Measurements from ENCODE around the gene MYH9. TPM values are rescaled to one million over a fixed set of nuclear protein-coding genes. Genes with fewer than 3 reads are reported as not detected.

The MYH9 gene
- total and polyA plus RNA-seq, 2 experiments from 2014 or later, result 58.4 to 233 TPM

DNA sequence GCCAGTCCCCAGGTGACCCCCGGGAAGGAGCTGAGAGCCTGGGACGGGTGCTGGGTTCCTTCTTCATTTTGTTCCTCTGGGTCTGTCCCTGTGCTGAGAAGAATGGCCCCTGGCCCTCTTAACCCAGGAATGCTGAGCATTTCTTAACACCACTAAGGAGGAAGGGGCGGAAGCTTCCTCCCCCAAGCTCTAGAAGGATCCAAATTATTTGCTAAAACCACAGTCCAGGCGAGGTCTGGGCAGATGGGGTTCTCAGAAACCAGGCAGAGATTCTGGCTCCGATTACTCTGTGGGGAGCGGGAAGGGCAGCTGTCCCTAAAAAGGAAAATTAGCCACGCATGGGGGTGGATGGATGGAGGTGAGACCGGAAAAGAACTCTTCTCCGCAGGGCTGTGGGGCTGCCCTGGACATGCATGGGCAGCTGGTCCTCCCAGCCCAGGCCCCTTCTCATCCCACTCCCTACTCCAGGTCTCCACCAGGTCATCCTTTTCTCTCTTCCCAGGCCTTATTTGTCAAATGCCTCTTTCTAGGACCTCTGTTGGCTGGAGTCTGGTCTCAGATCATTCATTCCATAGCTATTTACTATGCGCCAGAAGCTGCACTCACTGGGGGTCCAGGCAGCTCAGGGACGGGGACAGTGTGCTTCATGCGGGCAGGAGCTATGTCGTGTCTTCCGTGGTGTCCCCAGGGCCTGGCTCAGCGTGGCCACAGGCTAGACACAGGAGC lies 45.0 kb upstream of the MYH9 start (continued):
- TF ChIP-seq, protein P1, sequence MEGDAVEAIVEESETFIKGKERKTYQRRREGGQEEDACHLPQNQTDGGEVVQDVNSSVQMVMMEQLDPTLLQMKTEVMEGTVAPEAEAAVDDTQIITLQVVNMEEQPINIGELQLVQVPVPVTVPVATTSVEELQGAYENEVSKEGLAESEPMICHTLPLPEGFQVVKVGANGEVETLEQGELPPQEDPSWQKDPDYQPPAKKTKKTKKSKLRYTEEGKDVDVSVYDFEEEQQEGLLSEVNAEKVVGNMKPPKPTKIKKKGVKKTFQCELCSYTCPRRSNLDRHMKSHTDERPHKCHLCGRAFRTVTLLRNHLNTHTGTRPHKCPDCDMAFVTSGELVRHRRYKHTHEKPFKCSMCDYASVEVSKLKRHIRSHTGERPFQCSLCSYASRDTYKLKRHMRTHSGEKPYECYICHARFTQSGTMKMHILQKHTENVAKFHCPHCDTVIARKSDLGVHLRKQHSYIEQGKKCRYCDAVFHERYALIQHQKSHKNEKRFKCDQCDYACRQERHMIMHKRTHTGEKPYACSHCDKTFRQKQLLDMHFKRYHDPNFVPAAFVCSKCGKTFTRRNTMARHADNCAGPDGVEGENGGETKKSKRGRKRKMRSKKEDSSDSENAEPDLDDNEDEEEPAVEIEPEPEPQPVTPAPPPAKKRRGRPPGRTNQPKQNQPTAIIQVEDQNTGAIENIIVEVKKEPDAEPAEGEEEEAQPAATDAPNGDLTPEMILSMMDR (conservative IDR thresholded peaks at IDR 0.05; ENCODE audit: low read depth in 2 of 2), result no peak
- TF ChIP-seq POLR2AphosphoS5 (IDR thresholded peaks at IDR 0.05; ENCODE audit: low read depth), result no peak
- no peak for TF ChIP-seq ZNF331 (CRISPR knock-in tag; IDR thresholded peaks at IDR 0.05; ENCODE audit: low read depth)
- TF ChIP-seq JUNB (IDR thresholded peaks at IDR 0.05; ENCODE audit: unreplicated experiment), result no peak
- TF ChIP-seq, protein P2, sequence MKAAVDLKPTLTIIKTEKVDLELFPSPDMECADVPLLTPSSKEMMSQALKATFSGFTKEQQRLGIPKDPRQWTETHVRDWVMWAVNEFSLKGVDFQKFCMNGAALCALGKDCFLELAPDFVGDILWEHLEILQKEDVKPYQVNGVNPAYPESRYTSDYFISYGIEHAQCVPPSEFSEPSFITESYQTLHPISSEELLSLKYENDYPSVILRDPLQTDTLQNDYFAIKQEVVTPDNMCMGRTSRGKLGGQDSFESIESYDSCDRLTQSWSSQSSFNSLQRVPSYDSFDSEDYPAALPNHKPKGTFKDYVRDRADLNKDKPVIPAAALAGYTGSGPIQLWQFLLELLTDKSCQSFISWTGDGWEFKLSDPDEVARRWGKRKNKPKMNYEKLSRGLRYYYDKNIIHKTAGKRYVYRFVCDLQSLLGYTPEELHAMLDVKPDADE (IDR thresholded peaks at IDR 0.05), result no peak
- TF ChIP-seq, protein P3, sequence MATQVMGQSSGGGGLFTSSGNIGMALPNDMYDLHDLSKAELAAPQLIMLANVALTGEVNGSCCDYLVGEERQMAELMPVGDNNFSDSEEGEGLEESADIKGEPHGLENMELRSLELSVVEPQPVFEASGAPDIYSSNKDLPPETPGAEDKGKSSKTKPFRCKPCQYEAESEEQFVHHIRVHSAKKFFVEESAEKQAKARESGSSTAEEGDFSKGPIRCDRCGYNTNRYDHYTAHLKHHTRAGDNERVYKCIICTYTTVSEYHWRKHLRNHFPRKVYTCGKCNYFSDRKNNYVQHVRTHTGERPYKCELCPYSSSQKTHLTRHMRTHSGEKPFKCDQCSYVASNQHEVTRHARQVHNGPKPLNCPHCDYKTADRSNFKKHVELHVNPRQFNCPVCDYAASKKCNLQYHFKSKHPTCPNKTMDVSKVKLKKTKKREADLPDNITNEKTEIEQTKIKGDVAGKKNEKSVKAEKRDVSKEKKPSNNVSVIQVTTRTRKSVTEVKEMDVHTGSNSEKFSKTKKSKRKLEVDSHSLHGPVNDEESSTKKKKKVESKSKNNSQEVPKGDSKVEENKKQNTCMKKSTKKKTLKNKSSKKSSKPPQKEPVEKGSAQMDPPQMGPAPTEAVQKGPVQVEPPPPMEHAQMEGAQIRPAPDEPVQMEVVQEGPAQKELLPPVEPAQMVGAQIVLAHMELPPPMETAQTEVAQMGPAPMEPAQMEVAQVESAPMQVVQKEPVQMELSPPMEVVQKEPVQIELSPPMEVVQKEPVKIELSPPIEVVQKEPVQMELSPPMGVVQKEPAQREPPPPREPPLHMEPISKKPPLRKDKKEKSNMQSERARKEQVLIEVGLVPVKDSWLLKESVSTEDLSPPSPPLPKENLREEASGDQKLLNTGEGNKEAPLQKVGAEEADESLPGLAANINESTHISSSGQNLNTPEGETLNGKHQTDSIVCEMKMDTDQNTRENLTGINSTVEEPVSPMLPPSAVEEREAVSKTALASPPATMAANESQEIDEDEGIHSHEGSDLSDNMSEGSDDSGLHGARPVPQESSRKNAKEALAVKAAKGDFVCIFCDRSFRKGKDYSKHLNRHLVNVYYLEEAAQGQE (IDR thresholded peaks at IDR 0.05; ENCODE audit: unreplicated experiment), result no peak

DNA sequence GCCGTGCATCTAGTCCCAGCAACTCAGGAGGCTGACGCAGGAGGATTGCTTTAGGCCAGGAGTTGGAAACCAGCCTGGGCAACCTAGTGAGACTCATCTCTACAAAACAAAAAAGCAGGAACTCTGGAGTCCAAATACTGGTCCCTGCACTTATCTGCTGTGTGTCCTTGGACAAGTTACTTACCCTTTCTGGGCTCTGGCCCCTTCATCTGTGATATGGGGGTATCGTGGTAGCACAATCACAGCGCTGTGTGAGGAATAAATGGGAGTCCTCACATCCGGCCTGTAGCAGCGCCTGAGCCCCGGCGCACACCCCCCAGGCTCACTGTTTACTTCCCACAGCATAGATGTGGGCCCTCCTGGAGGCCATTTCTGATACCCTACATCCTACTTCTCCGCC lies 44.2 kb upstream of the MYH9 start:
- H3K4me2 ChIP-seq, result peak overlapping the region; percentile 57
- ATAC-seq (no peak), DNase-seq (ENCODE audit: low spot score) (no peak)
- 0 out of 2 replicates have a peak, but pooled peaks cover 8% of the 10 kb centered on the region for H3F3A ChIP-seq (replicated peaks; ENCODE audit: low read depth)
- no peaks in the 10 kb centered on the region for H3K36me3 ChIP-seq (ENCODE audit: insufficient read depth)
- peak overlapping the region; percentile 96 for H2AFZ ChIP-seq
- H3K27ac ChIP-seq (ENCODE audit: low read depth), result peak overlapping the region; percentile 72; the same call in 1 of the 2 replicates
- H3K27me3 Mint-ChIP-seq (ENCODE audit: insufficient read depth, low read depth, poor library complexity), result peaks cover 20% of the 10 kb centered on the region
- H3K4me1 ChIP-seq (ENCODE audit: insufficient read depth), result peaks cover 30% of the 10 kb centered on the region; the same call in 1 of the 2 replicates
- H4K20me1 ChIP-seq (replicated peaks; ENCODE audit: insufficient read depth), result no peaks in the 10 kb centered on the region
- H3K27me3 ChIP-seq (ENCODE audit: insufficient read depth), result no peaks in the 10 kb centered on the region
- H3K9me2 ChIP-seq (ENCODE audit: insufficient read depth), result no peaks in the 10 kb centered on the region
- H3K36me3 Mint-ChIP-seq (ENCODE audit: low read depth), result no peaks in the 10 kb centered on the region; the same call in 2 of the 3 replicates
- no peaks in the 10 kb centered on the region for H3K79me2 ChIP-seq (replicated peaks; ENCODE audit: insufficient read depth)
- no peaks in the 10 kb centered on the region for H3K9me3 Mint-ChIP-seq
- H3K4me3 ChIP-seq, result no peak overlapping the region
- no peak overlapping the region for H3K4me3 Mint-ChIP-seq
- no peak overlapping the region for H3K27ac Mint-ChIP-seq
- peaks cover 33% of the 10 kb centered on the region for H3K4me1 Mint-ChIP-seq
- TF ChIP-seq ZNF331 (CRISPR knock-in tag; IDR thresholded peaks at IDR 0.05; ENCODE audit: low read depth) (no peak), NANOG (IDR thresholded peaks at IDR 0.05; ENCODE audit: borderline replicate concordance) (no peak), POLR2AphosphoS5 (IDR thresholded peaks at IDR 0.05; ENCODE audit: low read depth) (no peak), EZH2 (IDR thresholded peaks at IDR 0.05; ENCODE audit: low read depth, unreplicated experiment) (no peak), STAT1 (IDR thresholded peaks at IDR 0.05; ENCODE audit: unreplicated experiment) (no peak)
- TF ChIP-seq, protein P3 (IDR thresholded peaks at IDR 0.05; ENCODE audit: unreplicated experiment), result no peak
- TF ChIP-seq, protein P2 (IDR thresholded peaks at IDR 0.05), result no peak
